ENCODE data around the gene RYR1. TPM values are rescaled to one million over a fixed set of nuclear protein-coding genes. Genes with fewer than 3 reads are reported as not detected.

Gene RYR1
- total and polyA plus RNA-seq, 2 of the 8 experiments (the other 6 are each of a cell fraction or from before 2014, with no cell fraction given): 5.8 to 11.8 TPM

DNA sequence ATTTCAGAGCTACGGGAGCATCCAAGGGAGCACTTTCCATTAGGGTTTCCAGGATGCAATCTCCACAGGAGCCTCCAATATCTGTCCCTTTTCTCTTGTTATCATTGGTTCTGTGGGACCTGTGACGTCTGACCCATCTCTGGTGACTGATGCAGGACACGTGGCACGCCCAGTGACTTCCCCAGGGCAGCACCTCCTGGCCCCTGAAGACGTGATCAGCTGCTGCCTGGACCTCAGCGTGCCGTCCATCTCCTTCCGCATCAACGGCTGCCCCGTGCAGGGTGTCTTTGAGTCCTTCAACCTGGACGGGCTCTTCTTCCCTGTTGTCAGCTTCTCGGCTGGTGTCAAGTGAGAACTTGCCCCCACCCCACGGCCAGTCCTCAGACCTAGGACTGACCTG is 25.5 kb downstream of the RYR1 start:
- H2BK15ac ChIP-seq (ENCODE audit: low read length): no peak overlapping the region
- H2AK5ac ChIP-seq (ENCODE audit: low read depth, low read length): no peak overlapping the region
- H3K4ac ChIP-seq (replicated peaks; ENCODE audit: insufficient read length, low read depth, low read length): no peak overlapping the region
- no peak overlapping the region for H3K14ac ChIP-seq (ENCODE audit: insufficient read length)
- H2BK120ac ChIP-seq (replicated peaks; ENCODE audit: low read depth, low read length): no peak overlapping the region
- POLR2A ChIA-PET (ENCODE audit: partially characterized antibody): interaction anchor here (1.3 kb wide), 1 partner anchor 11 kb away, joined by 4 read pairs; no protein-coding TSS in a partner anchor
- FAIRE-seq (no peak), DNase-seq (ENCODE audit: low read depth in 1 of 2, low spot score in 2 of 2) (no peak)
- WGBS, 2 experiments (ENCODE audit: extremely low coverage in 1 of 2, insufficient coverage in 1 of 2, insufficient read length in 1 of 2, insufficient replicate concordance in 2 of 2, low coverage in 1 of 2, low lambda C conversion rate in 2 of 2, missing lambda C conversion rate in 1 of 2): 88% methylated on average over 13 of the region's 13 CpGs; no CpG with 5 or more reads in 1 of the 2 experiments
- H3K79me1 ChIP-seq (ENCODE audit: low read depth, low read length): no peaks in the 10 kb centered on the region
- no peak overlapping the region for H3K23ac ChIP-seq (ENCODE audit: insufficient read length)
- no peak overlapping the region for H3K18ac ChIP-seq (ENCODE audit: extremely low read depth, low read length)
- no peaks in the 10 kb centered on the region for H3K9me3 ChIP-seq (ENCODE audit: insufficient read depth in 2 of 2, low read depth in 1 of 2, low read length in 1 of 2)
- no peak overlapping the region for H3K9ac ChIP-seq (replicated peaks in 1 of 4; ENCODE audit: extremely low read depth in 1 of 4, low read depth in 3 of 4, low read length in 3 of 4)
- no peaks in the 10 kb centered on the region for H3K27me3 ChIP-seq (replicated peaks in 1 of 4; ENCODE audit: control insufficient read depth in 3 of 4, extremely low read depth in 1 of 4, insufficient read depth in 3 of 4, low read length in 3 of 4)
- H3K79me2 ChIP-seq (ENCODE audit: control insufficient read depth in 1 of 2, insufficient read depth in 2 of 2, low read length in 2 of 2): no peaks in the 10 kb centered on the region
- H3K36me3 ChIP-seq (ENCODE audit: control insufficient read depth in 2 of 4, insufficient read depth in 4 of 4, low read length in 3 of 4): peaks cover 16 to 42% (median 33%) of the 10 kb centered on the region in 4 experiments
- H4K8ac ChIP-seq (ENCODE audit: extremely low read depth, insufficient read depth, low read length): no peak overlapping the region
- H3K4me3 ChIP-seq (ENCODE audit: extremely low read depth in 1 of 4, insufficient read depth in 2 of 4, low read depth in 3 of 4, low read length in 4 of 4): no peak overlapping the region
- H2BK5ac ChIP-seq (ENCODE audit: low read depth, low read length): no peak overlapping the region
- CTCF ChIA-PET (ENCODE audit: partially characterized antibody): interaction anchor here (0.6 to 1.4 kb wide), 2 partner anchors 56 to 562 kb away, joined by 4 to 5 read pairs; partner anchors contain the start of gene FAM98C
- no peak overlapping the region for H2BK12ac ChIP-seq (ENCODE audit: low read depth, low read length)
- H4K91ac ChIP-seq (replicated peaks; ENCODE audit: insufficient read length, low read length): no peak overlapping the region
- no peaks in the 10 kb centered on the region for H3K4me1 ChIP-seq (replicated peaks in 1 of 4; ENCODE audit: control insufficient read depth in 3 of 4, insufficient read depth in 4 of 4, low read length in 3 of 4)
- no peaks in the 10 kb centered on the region; the same call in 1 of the 2 replicates for H3K23me2 ChIP-seq (ENCODE audit: low read depth, low read length)
- H3K4me2 ChIP-seq (ENCODE audit: insufficient read depth in 1 of 2, low read depth in 2 of 2, low read length in 2 of 2): no peak overlapping the region
- no peak overlapping the region for H2AFZ ChIP-seq (ENCODE audit: low read length)
- no peak overlapping the region for H2BK20ac ChIP-seq (ENCODE audit: low read length)
- no peak overlapping the region for H3K56ac ChIP-seq (replicated peaks; ENCODE audit: insufficient read length, low read depth, low read length)
- no peak overlapping the region for H3K27ac ChIP-seq (ENCODE audit: low read depth, low read length)
- H4K5ac ChIP-seq (ENCODE audit: insufficient read length, low read depth, low read length): no peak overlapping the region
- peaks cover 2 to 5% of the 10 kb centered on the region in 2 experiments for H4K20me1 ChIP-seq (replicated peaks in 1 of 2; ENCODE audit: control insufficient read depth in 1 of 2, insufficient read depth in 2 of 2, low read length in 2 of 2)
- TF ChIP-seq JUN (IDR thresholded peaks at IDR 0.05; ENCODE audit: low read depth, low read length) (no peak), PHF8 (conservative IDR thresholded peaks at IDR 0.05; ENCODE audit: low read depth, low read length) (no peak), RNF2 (IDR thresholded peaks at IDR 0.05; ENCODE audit: borderline replicate concordance, low read depth, low read length, missing control alignments, poor library complexity, severe bottlenecking) (no peak), BACH1 (IDR thresholded peaks at IDR 0.05; ENCODE audit: low read length) (no peak), TAF1 (IDR thresholded peaks at IDR 0.05; ENCODE audit: low read depth, low read length) (no peak)
